ENCODE measurements around the gene PCOLCE2.

DNA sequence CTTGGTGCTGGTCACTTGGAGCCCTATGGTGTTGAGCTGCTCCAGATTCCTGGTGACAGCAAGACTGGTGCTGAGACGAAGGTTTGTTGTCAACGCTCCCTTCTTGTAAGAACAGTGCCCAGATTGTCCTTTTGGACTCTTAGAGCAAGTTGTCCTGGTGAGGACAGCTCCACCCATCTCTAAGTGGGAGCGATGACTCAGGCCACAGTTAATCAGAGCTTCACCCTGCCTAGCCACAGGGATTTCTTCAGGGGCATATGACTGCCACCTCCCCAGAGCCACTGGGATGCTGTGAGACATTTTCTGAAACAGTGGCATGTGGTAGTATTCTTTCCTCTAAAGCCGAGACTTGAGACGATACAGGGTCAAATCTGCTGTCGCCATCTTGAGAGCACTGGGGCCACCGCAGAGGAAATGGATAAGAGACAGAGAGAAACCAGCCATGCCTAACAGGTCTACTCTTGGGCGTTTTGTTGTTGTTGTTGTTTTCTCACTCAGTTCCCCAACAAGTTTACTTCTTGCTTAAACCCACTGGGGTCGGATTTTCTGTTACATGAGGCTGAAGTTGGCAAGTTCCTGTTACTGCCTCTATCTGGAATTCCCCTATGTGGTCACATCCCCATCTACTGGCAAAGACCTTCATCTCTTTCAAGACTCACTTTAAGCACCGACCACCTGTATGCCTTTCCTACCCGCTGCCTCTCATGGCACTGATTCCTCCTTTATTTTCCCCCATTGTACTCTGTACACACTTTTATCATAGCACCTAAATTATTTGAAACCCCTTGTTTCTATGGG is 16.0 kb upstream of the PCOLCE2 start:
- TF ChIP-seq, protein P1, sequence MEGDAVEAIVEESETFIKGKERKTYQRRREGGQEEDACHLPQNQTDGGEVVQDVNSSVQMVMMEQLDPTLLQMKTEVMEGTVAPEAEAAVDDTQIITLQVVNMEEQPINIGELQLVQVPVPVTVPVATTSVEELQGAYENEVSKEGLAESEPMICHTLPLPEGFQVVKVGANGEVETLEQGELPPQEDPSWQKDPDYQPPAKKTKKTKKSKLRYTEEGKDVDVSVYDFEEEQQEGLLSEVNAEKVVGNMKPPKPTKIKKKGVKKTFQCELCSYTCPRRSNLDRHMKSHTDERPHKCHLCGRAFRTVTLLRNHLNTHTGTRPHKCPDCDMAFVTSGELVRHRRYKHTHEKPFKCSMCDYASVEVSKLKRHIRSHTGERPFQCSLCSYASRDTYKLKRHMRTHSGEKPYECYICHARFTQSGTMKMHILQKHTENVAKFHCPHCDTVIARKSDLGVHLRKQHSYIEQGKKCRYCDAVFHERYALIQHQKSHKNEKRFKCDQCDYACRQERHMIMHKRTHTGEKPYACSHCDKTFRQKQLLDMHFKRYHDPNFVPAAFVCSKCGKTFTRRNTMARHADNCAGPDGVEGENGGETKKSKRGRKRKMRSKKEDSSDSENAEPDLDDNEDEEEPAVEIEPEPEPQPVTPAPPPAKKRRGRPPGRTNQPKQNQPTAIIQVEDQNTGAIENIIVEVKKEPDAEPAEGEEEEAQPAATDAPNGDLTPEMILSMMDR (IDR thresholded peaks at IDR 0.05), result no peak
- no peak for TF ChIP-seq POLR2A (IDR thresholded peaks at IDR 0.05)

All from testis (tissue), 2 donors.